ENCODE data around the gene SYT5.

SYT5 gene

DNA sequence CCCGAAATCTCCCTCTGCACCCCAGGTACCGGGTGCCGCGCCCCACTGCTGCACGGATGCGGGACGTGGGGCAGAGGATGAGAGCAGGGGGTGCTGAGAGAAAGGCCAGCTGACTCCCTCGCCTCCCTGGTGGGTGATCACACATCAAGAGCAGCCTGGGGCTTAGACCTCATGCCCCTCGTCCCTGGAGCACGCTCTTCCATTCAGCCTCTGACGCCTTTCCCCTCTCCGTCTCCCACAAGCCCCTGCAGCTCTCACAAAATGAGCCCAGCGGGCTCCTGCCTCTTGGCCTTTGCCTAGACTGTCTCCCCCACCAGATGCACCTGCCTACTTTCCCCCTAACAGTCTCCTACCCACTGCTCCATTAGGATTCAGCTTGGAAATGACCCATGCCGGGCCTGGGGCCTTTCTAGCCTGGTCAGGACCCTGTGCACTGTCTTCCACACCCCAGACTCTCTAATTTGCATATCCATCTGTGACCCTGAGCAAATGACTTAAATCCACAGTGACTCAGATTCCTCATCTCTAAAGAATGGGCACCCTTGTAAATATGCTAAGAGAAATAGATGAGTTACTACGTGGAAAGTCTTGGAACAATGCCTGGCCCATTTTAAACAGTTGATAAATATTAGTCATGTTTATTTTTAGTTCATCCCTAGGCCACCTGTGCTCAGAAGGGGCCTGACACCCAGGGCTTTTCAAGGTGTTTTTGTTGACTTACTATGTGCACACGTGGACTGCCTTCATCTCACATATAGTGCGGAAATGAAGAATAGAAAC lies 29.8 kb upstream of the SYT5 start:
- Histone ChIP-seq H3K18ac (ENCODE audit: low read depth in 1 of 2, low read length in 2 of 2) (no peak overlapping the region), H3K4ac (ENCODE audit: low read depth in 1 of 2, low read length in 2 of 2) (no peak overlapping the region), H3K4me1 (ENCODE audit: control insufficient read depth, insufficient read depth, low read depth, low read length) (peaks cover 25% of the 10 kb centered on the region), H4K91ac (ENCODE audit: low read length) (no peak overlapping the region), H2BK12ac (ENCODE audit: low read length in 2 of 2) (peak overlapping the region in 1 of 2 experiments; percentile 23), H2BK5ac (ENCODE audit: low read depth, low read length, poor library complexity, severe bottlenecking) (no peak overlapping the region), H3K9ac (ENCODE audit: low read length) (no peak overlapping the region), H2BK15ac (ENCODE audit: low read depth, poor library complexity, severe bottlenecking) (no peak overlapping the region), H3K79me1 (replicated peaks; ENCODE audit: low read length, poor library complexity, severe bottlenecking) (no peaks in the 10 kb centered on the region), H3K23ac (ENCODE audit: low read length in 2 of 2) (no peak overlapping the region), H3K27me3 (ENCODE audit: control insufficient read depth in 1 of 2, insufficient read depth in 1 of 2, low read length in 2 of 2) (peaks cover 0 to 5% of the 10 kb centered on the region in 2 experiments), H3K14ac (ENCODE audit: low read length in 2 of 2) (no peak overlapping the region), H3K4me3 (ENCODE audit: insufficient read depth in 1 of 2, low read depth in 1 of 2, low read length in 2 of 2) (no peak overlapping the region), H4K8ac (ENCODE audit: low read length) (no peak overlapping the region), H3K27ac (ENCODE audit: low read length, poor library complexity, severe bottlenecking) (no peak overlapping the region), H3K4me2 (ENCODE audit: low read length, poor library complexity, severe bottlenecking) (no peak overlapping the region), H2AFZ (ENCODE audit: low read depth, low read length) (no peak overlapping the region), H3K9me3 (ENCODE audit: control insufficient read depth, low read length) (peaks cover 7% of the 10 kb centered on the region), H2AK5ac (ENCODE audit: low read length, severe bottlenecking) (no peak overlapping the region), H3K36me3 (ENCODE audit: control insufficient read depth in 1 of 2, insufficient read depth in 2 of 2, low read depth in 1 of 2, low read length in 2 of 2) (peaks cover 0 to 4% of the 10 kb centered on the region in 2 experiments), H2BK120ac (ENCODE audit: low read depth, low read length) (no peak overlapping the region)
- 62% methylated on average over 16 of the region's 17 CpGs for WGBS
- DNase-seq: peak; percentile 87

DNA sequence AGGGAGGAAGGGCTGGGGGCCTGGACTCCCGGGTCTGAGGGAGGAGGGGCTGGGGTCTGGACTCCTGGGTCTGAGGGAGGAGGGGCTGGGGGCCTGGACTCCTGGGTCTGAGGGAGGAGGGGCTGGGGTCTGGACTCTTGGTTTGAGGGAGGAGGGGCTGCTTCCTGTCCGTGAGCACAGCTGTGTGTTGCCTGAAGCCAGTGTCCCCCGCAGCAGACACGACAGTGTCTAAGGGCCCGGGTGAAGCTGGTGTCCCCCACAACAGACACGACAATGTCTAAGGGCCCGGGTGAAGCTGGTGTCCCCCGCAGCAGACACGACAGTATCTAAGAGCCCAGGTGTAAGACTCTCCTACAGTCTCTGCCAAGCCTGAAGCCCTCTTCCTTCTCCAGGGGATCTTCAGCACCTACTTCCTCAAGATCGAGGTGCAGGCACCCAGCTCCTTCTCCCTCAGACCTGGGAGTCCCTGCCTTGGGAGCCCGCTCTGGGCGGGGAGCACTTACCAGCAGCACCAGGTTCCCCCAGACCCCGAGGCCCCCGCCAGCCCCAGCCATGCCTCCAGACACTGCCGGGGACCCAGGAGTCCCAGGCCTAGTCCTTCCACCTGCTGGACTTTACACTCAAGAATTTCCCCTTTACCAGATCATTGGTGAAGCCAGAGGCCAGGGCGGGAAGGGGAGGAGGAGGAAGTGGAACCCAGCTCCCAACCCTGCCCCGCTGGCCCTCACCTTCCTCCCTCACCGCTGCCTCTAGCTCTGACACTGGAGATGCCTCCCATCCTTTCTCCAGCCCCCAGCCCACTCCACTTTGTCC lies 29.0 kb upstream of the SYT5 start, which contains the start of gene PTPRH:
TSS of gene PTPRH (minus strand) at position 622 of the 813 bp plus-strand sequence. CDS start at position 554, 68 bp downstream.
- Histone ChIP-seq H3K27me3 (ENCODE audit: control insufficient read depth in 1 of 2, insufficient read depth in 1 of 2, low read length in 2 of 2) (peaks cover 0 to 7% of the 10 kb centered on the region in 2 experiments), H3K9me3 (ENCODE audit: control insufficient read depth, low read length) (peaks cover 7% of the 10 kb centered on the region), H2AK5ac (ENCODE audit: low read length, severe bottlenecking) (no peak within 1 kb of the TSS), H3K79me1 (replicated peaks; ENCODE audit: low read length, poor library complexity, severe bottlenecking) (no peaks in the 10 kb centered on the region), H3K4ac (ENCODE audit: low read depth in 1 of 2, low read length in 2 of 2) (no peak within 1 kb of the TSS), H3K4me2 (ENCODE audit: low read length, poor library complexity, severe bottlenecking) (no peak within 1 kb of the TSS), H3K27ac (ENCODE audit: low read length, poor library complexity, severe bottlenecking) (no peak within 1 kb of the TSS), H2BK12ac (ENCODE audit: low read length in 2 of 2) (peak within 1 kb of the TSS in 1 of 2 experiments; percentile 23), H4K91ac (ENCODE audit: low read length) (no peak within 1 kb of the TSS), H3K23ac (ENCODE audit: low read length in 2 of 2) (no peak within 1 kb of the TSS), H3K14ac (ENCODE audit: low read length in 2 of 2) (no peak within 1 kb of the TSS), H4K8ac (ENCODE audit: low read length) (no peak within 1 kb of the TSS), H3K9ac (ENCODE audit: low read length) (no peak within 1 kb of the TSS), H3K4me3 (ENCODE audit: insufficient read depth in 1 of 2, low read depth in 1 of 2, low read length in 2 of 2) (no peak within 1 kb of the TSS), H2BK120ac (ENCODE audit: low read depth, low read length) (no peak within 1 kb of the TSS), H3K36me3 (ENCODE audit: control insufficient read depth in 1 of 2, insufficient read depth in 2 of 2, low read depth in 1 of 2, low read length in 2 of 2) (peaks cover 0 to 9% of the 10 kb centered on the region in 2 experiments), H3K4me1 (ENCODE audit: control insufficient read depth, insufficient read depth, low read depth, low read length) (peaks cover 25% of the 10 kb centered on the region), H2BK5ac (ENCODE audit: low read depth, low read length, poor library complexity, severe bottlenecking) (no peak within 1 kb of the TSS), H2BK15ac (ENCODE audit: low read depth, poor library complexity, severe bottlenecking) (peak within 1 kb of the TSS; percentile 96), H2AFZ (ENCODE audit: low read depth, low read length) (no peak within 1 kb of the TSS), H3K18ac (ENCODE audit: low read depth in 1 of 2, low read length in 2 of 2) (peak within 1 kb of the TSS in 1 of 2 experiments; percentile 21)
- 65% methylated on average over 12 of the region's 18 CpGs for WGBS
- no peak for DNase-seq

DNA sequence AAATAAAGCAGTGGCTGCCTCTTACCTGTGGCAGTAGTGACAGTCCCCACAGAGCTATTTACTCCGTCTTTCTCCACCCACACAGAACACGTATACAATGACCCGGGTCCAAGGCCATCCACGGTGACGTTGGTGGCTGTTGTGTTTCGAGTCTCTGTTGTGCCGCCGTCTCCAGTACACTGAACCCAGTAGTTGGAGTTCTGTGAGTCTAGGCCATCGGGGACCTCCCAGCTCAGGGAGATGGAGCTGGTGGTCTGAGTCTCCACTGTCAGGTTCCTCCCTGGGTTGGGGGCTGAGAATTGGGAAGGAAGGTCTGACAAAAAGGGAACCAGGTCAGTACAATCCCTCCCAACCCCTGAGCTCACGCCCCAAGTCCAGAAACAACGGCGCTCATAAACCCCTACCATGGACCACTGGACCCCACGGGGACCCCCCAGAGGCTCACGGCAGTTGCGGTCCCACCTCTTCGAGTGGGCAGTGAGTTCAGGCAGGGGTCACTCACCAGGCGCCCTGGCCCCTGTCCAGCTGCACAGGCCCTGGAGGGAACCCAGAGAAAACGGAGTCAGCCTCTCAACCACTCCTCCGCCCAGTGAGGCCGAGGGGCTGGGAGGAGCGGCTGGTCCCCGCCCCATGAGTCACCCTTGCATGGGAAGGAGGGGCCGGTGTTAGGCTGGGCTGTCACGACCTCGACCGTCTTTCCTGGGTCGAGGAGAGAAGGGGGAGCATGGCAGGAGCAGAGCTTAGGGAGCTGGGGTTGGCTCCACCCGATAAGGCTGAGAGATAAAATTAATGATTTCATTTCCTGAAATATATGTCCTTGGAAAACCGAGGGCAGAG lies 26.8 kb upstream of the SYT5 start:
- Histone ChIP-seq H3K27ac (ENCODE audit: low read length, poor library complexity, severe bottlenecking) (no peak overlapping the region), H3K14ac (ENCODE audit: low read length in 2 of 2) (no peak overlapping the region), H2AFZ (ENCODE audit: low read depth, low read length) (no peak overlapping the region), H4K8ac (ENCODE audit: low read length) (peak overlapping the region; percentile 62), H3K18ac (ENCODE audit: low read depth in 1 of 2, low read length in 2 of 2) (peak overlapping the region in 1 of 2 experiments; percentile 54), H3K4ac (ENCODE audit: low read depth in 1 of 2, low read length in 2 of 2) (no peak overlapping the region), H2BK12ac (ENCODE audit: low read length in 2 of 2) (peak overlapping the region in 1 of 2 experiments; percentile 15), H3K27me3 (ENCODE audit: control insufficient read depth in 1 of 2, insufficient read depth in 1 of 2, low read length in 2 of 2) (peaks cover 0 to 7% of the 10 kb centered on the region in 2 experiments), H2AK5ac (ENCODE audit: low read length, severe bottlenecking) (no peak overlapping the region), H3K4me2 (ENCODE audit: low read length, poor library complexity, severe bottlenecking) (peak overlapping the region; percentile 70), H3K36me3 (ENCODE audit: control insufficient read depth in 1 of 2, insufficient read depth in 2 of 2, low read depth in 1 of 2, low read length in 2 of 2) (peaks cover 0 to 19% of the 10 kb centered on the region in 2 experiments), H3K9ac (ENCODE audit: low read length) (peak overlapping the region; percentile 85), H3K4me3 (ENCODE audit: insufficient read depth in 1 of 2, low read depth in 1 of 2, low read length in 2 of 2) (peak overlapping the region in 1 of 2 experiments; percentile 81), H3K9me3 (ENCODE audit: control insufficient read depth, low read length) (no peaks in the 10 kb centered on the region), H3K79me1 (replicated peaks; ENCODE audit: low read length, poor library complexity, severe bottlenecking) (no peaks in the 10 kb centered on the region), H3K23ac (ENCODE audit: low read length in 2 of 2) (no peak overlapping the region), H2BK120ac (ENCODE audit: low read depth, low read length) (peak overlapping the region; percentile 85), H3K4me1 (ENCODE audit: control insufficient read depth, insufficient read depth, low read depth, low read length) (peaks cover 25% of the 10 kb centered on the region), H2BK15ac (ENCODE audit: low read depth, poor library complexity, severe bottlenecking) (peak overlapping the region; percentile 90), H4K91ac (ENCODE audit: low read length) (no peak overlapping the region), H2BK5ac (ENCODE audit: low read depth, low read length, poor library complexity, severe bottlenecking) (no peak overlapping the region)
- 35% methylated on average over 29 of the region's 29 CpGs for WGBS
- peak; percentile 90 for DNase-seq

All from mesenchymal stem cell (in vitro differentiated cells and primary cell).